Stimulated activated CD4-positive, alpha-beta T cell treated with anti-CD3 and anti-CD28 coated beads, Interleukin-1b, Interleukin-23, amount 100 ng/mL, for 4 hours (primary cell): Measurements from ENCODE around the gene OBSCN.

Source experiments
- DNase-seq, 2 donors: peaks; one replicate each; pipeline ENCODE4 v3.0.0-alpha.2; 2020; ENCODE audit warnings: low read depth in 2 of 2

Gene OBSCN

GRCh38 chr1:228277491-228278431 lies 69.9 kb downstream of the OBSCN start:
- DNase-seq = no peak

GRCh38 chr1:228278432-228278941 lies 70.6 kb downstream of the OBSCN start:
- no peak for DNase-seq

DNA sequence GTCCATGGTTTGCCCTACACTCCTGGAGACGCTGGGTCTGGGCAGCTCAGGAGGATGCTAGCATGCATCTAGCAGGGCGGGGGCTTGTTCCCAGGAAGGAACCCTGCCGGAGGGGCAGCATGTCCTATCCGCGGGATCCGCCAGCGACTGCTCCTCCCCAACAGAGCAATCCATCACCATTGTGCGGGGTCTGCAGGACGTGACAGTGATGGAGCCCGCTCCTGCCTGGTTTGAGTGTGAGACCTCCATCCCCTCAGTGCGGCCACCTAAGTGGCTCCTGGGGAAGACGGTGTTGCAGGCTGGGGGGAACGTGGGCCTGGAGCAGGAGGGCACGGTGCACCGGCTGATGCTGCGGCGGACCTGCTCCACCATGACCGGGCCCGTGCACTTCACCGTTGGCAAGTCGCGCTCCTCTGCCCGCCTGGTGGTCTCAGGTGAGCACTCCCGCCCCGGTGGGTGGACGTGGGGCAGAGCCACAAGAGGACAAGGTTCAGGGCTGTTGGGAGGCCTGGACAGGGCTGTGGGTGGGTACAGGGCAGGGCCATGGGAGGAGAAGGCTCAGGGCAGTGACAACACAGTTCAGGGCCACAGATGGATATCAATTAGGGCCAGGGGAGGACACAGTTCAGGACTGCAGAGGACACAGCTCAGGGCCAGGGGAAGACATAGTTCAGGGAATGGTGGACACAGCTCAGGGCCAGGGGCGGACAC lies 71.3 kb downstream of the OBSCN start:
- DNase-seq = no peak

DNA sequence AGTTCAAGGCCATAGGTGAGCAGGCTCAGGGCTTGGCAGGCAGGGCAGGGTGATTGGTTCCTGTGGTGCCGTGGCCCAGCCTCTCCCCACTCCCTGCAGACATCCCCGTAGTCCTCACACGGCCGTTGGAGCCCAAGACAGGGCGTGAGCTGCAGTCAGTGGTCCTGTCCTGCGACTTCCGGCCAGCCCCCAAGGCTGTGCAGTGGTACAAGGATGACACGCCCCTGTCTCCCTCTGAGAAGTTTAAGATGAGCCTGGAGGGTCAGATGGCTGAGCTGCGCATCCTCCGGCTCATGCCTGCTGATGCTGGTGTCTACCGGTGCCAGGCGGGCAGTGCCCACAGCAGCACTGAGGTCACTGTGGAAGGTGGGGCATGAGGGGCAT lies 71.9 kb downstream of the OBSCN start:
- no peak for DNase-seq

DNA sequence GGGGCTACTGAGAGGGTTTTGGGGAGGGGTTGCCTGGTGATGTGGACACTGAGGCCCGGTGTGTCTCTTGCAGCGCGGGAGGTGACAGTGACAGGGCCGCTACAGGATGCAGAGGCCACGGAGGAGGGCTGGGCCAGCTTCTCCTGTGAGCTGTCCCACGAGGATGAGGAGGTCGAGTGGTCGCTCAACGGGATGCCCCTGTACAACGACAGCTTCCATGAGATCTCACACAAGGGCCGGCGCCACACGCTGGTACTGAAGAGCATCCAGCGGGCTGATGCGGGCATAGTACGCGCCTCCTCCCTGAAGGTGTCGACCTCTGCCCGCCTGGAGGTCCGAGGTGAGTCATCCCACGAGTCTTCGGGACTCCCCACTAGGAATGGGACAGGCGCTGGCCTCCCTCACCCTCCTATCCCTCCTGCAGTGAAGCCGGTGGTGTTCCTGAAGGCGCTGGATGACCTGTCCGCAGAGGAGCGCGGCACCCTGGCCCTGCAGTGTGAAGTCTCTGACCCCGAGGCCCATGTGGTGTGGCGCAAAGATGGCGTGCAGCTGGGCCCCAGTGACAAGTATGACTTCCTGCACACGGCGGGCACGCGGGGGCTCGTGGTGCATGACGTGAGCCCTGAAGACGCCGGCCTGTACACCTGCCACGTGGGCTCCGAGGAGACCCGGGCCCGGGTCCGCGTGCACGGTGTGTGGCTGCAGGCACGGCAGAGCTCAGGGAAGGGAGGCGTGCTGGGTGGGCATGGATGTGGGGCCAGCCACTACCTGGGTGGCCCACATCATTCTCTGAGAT lies 72.5 kb downstream of the OBSCN start:
- DNase-seq = no peak

DNA sequence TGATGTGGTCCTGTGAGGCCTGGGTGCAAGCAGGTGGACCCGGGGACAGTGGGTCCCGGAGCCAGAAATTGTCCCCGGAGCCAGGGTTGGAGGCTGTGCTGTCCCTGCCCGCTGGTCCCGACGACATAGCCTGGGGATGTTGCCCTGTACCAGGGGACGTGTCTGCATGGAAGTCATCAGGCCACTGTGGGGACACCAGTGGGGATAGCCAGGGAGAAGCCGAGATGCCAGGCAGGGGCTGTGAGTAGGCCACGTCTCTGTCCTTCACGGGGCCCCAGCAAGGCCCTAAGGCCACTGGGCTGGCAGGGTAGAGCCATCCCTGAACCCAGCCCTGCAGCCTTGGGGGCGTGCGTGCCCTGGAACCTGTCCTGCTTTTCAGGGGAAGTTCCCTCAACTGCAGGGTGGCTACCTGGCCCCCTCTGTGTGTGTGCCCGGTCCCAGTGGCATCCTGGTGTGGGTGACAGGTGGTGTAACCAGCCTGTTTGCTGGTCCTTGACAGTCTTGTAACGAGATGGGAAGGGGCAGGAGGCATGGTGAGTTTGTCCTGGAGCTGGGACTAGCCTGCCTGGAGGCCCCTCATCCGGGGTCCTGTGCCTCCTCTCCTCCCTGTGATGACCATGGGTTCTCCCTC lies 73.2 kb downstream of the OBSCN start:
- DNase-seq = no peak

DNA sequence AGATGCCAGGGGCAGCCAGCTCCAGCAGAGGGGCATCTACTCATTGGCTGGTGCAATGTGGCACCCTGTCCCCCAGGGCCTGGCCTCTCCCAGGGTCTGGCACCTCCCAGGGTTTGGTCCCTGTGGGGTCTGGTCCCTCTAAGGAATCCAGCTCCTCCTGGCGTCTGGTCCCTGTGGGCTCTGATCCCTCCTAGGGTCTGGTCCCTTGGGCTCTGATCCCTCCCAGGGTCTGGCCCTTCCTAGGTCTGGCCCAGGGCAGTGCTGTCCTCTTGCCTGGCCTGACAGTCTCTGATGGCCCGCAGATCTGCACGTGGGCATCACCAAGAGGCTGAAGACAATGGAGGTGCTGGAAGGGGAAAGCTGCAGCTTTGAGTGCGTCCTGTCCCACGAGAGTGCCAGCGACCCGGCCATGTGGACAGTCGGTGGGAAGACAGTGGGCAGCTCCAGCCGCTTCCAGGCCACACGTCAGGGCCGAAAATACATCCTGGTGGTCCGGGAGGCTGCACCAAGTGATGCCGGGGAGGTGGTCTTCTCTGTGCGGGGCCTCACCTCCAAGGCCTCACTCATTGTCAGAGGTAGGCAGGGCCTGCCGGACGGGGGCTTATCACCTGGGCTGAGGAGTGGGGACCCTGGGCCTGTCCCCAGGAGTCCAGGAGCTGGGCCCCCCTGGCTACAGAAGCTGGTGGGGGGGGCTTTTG lies 73.9 kb downstream of the OBSCN start:
- no peak for DNase-seq

DNA sequence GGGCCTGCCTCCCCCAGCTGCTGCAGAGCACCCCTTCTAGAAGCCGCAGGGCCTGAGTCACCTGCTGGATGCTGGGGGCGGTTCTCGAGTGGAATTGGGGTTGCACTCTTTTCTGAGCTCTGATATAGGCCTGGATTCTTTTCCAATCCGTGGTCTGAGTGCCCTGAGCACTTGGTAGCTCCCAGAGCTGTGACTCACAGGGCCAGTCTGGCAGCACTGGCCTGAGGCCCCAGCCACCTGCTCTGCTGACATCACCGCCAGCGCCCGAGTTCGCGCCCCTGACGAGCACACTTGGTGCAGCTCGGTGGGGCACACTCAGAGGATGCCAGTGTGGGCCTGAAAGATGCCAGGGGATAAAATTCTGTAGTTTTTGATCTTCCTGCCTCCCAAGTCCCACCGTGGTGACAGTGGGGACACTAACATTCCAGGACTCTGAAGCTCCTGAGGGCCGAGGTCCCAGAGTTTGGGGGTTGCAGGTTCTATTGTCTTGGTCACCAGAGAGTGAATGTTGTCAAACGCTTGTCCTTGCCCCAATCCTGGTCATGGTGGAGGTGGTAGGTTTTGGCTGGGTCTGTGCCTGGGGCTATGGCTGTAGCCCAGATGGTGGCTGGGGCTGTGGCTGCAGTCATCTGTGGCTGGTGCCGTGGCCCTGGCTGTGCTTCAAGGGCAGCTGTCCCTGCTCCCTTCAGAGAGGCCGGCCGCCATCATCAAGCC lies 74.6 kb downstream of the OBSCN start:
- DNase-seq = no peak

DNA sequence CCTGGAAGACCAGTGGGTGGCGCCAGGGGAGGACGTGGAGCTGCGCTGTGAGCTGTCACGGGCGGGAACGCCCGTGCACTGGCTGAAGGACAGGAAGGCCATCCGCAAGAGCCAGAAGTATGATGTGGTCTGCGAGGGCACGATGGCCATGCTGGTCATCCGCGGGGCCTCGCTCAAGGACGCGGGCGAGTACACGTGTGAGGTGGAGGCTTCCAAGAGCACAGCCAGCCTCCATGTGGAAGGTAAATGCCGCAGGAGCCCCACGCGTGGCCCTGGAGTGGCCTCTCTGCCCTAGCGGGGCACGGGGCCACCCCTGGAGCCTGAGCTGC lies 75.2 kb downstream of the OBSCN start:
- DNase-seq = no peak

DNA sequence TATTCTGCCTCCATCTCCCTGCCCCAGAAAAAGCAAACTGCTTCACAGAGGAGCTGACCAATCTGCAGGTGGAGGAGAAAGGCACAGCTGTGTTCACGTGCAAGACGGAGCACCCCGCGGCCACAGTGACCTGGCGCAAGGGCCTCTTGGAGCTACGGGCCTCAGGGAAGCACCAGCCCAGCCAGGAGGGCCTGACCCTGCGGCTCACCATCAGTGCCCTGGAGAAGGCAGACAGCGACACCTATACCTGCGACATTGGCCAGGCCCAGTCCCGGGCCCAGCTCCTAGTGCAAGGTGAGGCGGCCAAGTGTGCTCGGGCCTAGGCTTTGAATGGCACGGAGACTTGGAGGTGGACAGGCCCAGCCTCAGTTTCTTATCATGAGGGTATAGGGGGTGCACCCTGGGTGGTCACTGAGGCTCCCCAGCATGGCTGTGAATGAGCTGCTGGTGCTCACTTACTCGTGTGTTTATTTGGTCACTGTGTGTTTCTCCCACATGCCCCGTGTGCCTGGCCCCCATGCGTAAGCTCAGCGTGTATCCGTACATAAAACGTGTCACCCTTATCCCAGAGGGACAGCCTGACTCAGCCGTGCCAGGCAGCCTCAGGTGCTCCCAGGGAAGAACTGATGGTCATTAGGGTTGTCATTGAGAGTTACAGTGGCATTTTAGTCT lies 75.8 kb downstream of the OBSCN start:
- DNase-seq = no peak

GRCh38 chr1:228284148-228284495 lies 76.3 kb downstream of the OBSCN start:
- DNase-seq = no peak

GRCh38 chr1:228284521-228284920 lies 76.7 kb downstream of the OBSCN start:
- no peak for DNase-seq

DNA sequence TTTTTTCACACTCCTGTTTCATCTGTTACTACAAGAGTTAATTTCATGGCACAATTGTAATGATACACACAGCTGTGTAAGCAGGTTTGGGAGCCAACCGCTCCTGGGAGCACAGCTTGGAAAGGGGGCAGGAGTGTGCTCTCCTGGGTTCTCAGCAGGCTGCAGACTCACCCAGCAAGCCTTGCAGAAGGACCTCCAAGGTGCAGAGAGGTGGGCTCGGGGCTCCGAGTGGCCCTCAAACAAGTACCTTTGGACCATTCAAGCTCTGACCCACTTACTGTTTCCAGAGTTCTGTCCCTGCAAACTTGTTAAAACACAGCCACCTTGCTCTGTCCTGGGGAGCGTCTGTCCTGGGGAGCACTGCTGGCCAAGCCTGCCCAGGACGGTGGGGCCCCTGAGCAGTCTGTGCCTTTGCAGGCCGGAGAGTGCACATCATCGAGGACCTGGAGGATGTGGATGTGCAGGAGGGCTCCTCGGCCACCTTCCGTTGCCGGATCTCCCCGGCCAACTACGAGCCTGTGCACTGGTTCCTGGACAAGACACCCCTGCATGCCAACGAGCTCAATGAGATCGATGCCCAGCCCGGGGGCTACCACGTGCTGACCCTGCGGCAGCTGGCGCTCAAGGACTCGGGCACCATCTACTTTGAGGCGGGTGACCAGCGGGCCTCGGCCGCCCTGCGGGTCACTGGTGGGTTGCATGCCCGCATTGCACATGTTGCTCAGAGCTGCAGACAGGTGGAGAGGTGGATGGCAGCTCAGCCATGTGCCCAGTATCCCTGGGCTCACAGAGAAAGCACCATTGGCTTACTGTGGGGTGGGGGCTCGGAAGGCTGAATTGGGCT lies 78.0 kb downstream of the OBSCN start:
- DNase-seq = no peak

DNA sequence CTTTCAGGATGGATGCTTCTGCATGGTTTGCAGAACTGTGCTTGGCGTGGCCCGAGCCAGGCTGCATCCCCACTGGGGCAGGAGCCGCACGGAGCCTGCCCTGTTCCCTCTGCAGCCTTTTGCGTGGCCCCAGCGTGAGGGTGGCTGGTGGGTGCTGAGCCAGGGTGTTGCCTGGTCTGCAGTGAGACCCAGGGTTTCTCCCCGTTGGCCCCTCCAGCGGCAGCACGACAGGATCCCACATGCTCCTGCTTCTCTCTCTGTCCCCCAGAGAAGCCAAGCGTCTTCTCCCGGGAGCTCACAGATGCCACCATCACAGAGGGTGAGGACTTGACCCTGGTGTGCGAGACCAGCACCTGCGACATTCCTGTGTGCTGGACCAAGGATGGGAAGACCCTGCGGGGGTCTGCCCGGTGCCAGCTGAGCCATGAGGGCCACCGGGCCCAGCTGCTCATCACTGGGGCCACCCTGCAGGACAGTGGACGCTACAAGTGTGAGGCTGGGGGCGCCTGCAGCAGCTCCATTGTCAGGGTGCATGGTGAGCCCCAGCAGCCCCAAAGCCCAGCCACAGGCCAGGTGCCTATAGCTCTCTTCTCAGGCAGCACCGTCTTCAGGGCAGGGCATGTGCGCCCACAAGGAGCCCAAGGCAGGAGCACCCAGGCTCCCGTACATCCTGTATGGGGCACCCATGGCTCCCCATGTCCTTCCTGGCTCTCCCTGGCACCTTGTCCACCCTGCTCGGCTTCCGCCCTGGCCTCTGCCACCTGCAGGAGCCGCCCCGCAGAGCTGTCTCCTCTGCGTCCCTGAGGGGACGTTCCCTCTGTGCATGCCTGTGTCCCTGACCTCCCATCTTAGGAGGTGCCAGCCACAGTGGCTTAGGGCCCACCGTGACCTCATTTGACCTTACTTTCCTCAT lies 78.9 kb downstream of the OBSCN start:
- DNase-seq = no peak

- DNase-seq = no peak
These were observed 79.9 kb downstream of the OBSCN start for GRCh38 chr1:228287541-228288425.

DNA sequence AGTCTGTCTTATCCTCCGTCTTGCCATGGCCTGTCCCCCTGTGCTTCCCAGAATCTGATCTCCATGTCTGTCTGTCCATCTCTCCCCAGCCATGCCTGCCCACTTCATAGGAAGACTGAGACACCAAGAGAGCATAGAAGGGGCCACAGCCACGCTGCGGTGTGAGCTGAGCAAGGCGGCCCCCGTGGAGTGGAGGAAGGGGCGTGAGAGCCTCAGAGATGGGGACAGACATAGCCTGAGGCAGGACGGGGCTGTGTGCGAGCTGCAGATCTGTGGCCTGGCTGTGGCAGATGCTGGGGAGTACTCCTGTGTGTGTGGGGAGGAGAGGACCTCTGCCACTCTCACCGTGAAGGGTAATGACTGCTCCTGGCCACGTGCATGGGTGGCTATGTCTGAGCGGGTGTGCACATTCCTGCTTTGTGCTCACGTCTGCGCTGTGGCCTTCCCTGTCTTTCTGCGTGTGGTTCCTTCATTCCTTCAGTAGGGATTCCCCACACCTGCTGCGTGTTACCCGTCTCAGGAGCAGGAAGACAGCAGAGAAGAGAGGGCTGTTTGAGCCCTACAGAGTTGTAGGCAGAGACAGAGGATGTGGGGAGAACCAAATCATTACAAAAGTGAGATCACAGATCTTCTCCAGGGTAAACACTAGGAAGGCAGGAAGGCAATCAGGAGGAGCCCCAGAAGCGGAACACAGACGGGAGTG lies 80.8 kb downstream of the OBSCN start:
- no peak for DNase-seq
